ENCODE measurements around the gene BEGAIN.

DNA sequence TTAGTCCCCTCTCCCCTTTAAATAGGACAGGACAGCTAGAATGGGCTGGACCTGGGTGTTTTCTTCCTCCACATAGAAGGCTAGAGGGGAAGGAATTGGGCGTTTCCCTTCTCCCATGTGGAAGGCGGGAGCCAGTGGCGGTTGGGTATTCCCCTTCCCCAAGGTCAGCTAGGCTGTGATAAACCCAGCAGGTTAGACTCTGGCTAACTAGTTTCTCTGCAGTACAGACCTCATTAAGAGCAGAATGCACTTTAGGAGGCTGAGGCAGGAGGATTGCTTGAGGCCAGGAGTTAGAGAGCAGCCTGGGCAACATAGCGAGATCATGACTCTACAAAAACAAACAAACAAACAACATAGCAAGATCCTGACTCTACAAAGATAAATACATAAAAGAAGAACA lies 92.6 kb downstream of the BEGAIN start:
- TF ChIP-seq, protein P1, sequence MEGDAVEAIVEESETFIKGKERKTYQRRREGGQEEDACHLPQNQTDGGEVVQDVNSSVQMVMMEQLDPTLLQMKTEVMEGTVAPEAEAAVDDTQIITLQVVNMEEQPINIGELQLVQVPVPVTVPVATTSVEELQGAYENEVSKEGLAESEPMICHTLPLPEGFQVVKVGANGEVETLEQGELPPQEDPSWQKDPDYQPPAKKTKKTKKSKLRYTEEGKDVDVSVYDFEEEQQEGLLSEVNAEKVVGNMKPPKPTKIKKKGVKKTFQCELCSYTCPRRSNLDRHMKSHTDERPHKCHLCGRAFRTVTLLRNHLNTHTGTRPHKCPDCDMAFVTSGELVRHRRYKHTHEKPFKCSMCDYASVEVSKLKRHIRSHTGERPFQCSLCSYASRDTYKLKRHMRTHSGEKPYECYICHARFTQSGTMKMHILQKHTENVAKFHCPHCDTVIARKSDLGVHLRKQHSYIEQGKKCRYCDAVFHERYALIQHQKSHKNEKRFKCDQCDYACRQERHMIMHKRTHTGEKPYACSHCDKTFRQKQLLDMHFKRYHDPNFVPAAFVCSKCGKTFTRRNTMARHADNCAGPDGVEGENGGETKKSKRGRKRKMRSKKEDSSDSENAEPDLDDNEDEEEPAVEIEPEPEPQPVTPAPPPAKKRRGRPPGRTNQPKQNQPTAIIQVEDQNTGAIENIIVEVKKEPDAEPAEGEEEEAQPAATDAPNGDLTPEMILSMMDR (conservative IDR thresholded peaks at IDR 0.05; ENCODE audit: low read length), result no peak
- TF ChIP-seq EZH2phosphoT487 (IDR thresholded peaks at IDR 0.05; ENCODE audit: borderline replicate concordance, low read depth, low read length), result no peak
